ENCODE measurements around the gene COX6A2. TPM values are rescaled to one million over a fixed set of nuclear protein-coding genes. Genes with fewer than 3 reads are reported as not detected.

COX6A2 gene
- total RNA-seq, 1 experiment from 2014 or later, result not detected

DNA sequence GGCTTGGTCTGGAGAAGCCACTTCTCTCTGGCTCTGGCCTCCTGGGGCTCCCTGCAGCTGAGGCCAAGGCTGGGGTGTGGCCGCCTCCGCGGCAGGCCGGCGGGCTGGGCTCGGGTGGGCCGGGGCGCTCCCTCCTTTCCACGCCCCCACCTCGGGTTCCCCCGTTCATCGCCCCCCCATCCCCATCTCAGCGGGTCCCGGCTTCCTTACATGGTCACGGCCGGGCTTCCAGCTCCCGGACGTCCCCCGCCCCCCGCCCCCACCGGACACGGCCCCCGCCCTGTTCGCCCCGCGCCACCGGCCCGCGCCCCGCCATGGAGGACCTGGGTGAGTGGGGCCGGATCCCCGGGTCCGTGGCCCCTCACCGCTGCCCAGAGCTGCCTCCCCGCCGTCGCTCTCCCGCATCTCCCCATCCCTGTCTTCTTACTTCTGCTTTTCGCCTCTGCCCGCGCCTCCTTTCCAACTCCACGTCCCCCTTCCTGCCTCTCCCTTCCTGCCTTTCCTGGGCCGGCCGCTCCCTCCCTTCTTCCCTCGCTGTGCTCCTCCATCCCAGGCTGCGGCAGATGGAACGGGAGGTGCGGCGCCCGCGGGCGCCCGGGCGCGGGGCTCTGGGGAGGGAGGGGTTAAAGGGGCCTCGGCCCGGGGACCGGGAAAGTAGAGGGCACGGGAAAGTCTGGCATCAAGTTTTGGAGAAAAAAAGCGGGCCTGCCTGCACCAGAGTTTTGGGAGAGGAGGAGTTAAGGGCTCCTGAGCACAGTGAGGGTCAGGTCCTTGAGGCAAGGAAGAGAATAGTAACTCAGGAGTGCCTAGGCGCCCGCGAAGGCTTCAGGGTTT, 43.9 kb upstream of the COX6A2 start, which contains the start of gene TGFB1I1:
TSS of gene TGFB1I1 (plus strand) at position 278 of the 834 bp plus-strand sequence. CDS start at position 315, 37 bp downstream.
- peaks cover 13% of the 10 kb centered on the region; the same call in 1 of the 2 replicates for H3K4me1 ChIP-seq (replicated peaks; ENCODE audit: insufficient read depth)
- H2AFZ ChIP-seq, result peak within 1 kb of the TSS; percentile 83
- H3K27ac ChIP-seq, result no peak within 1 kb of the TSS
- POLR2A ChIA-PET (ENCODE audit: unreplicated experiment), result interaction anchor here (0.6 to 0.7 kb wide), 3 partner anchors 13 to 532 kb away, joined by 3 to 9 read pairs (median 8); no protein-coding TSS in a partner anchor
- H3K9me3 ChIP-seq (ENCODE audit: insufficient read depth, low read depth), result no peaks in the 10 kb centered on the region
- H3K27me3 ChIP-seq (ENCODE audit: insufficient read depth, low read depth), result no peaks in the 10 kb centered on the region
- no peak for DNase-seq
- intact Hi-C loops (cut with micrococcal nuclease; ENCODE audit: unreplicated experiment), result loop anchor here (5.0 kb wide), 1 partner anchor 225 kb away; no protein-coding TSS in a partner anchor
- H3K4me2 ChIP-seq, result peak within 1 kb of the TSS; percentile 96
- no peaks in the 10 kb centered on the region; the same call in 1 of the 2 replicates for H4K20me1 ChIP-seq (ENCODE audit: insufficient read depth)
- peak within 1 kb of the TSS; percentile 60 for H3K4me3 ChIP-seq
- no peaks in the 10 kb centered on the region for H3K9me2 ChIP-seq (ENCODE audit: insufficient read depth)
- no peaks in the 10 kb centered on the region for H3K79me2 ChIP-seq (ENCODE audit: low read depth)
- no peaks in the 10 kb centered on the region for H3K36me3 ChIP-seq (ENCODE audit: low read depth)
- no peak for TF ChIP-seq EZH2 (IDR thresholded peaks at IDR 0.05; ENCODE audit: low read depth)
- no peak for TF ChIP-seq CTCF (conservative IDR thresholded peaks at IDR 0.05)
- CTCF ChIA-PET, result interaction anchor here (0.6 to 1.9 kb wide), 3 partner anchors 12 to 18 kb away, joined by 3 to 10 read pairs (median 4); no protein-coding TSS in a partner anchor
- BruUV-seq (replicated peaks), result no TSS peak
- peaks cover 21% of the 10 kb centered on the region; the same call in 1 of the 2 replicates for H3F3A ChIP-seq (ENCODE audit: insufficient read depth, low read depth)

GRCh38 chr16:31471241-31471874, 43.2 kb upstream of the COX6A2 start:
- H3K4me2 ChIP-seq, result peak overlapping the region; percentile 96
- no peak for DNase-seq
- peaks cover 21% of the 10 kb centered on the region; the same call in 1 of the 2 replicates for H3F3A ChIP-seq (ENCODE audit: insufficient read depth, low read depth)
- peak overlapping the region; percentile 66; the same call in 1 of the 2 replicates for H2AFZ ChIP-seq
- POLR2A ChIA-PET (ENCODE audit: unreplicated experiment), result interaction anchor here (0.6 to 0.7 kb wide), 2 partner anchors 13 to 531 kb away, joined by 3 to 9 read pairs; no protein-coding TSS in a partner anchor
- H3K9me3 ChIP-seq (ENCODE audit: insufficient read depth, low read depth), result no peaks in the 10 kb centered on the region
- no peak overlapping the region for H3K27ac ChIP-seq
- H3K4me3 ChIP-seq, result peak overlapping the region; percentile 60; the same call in 1 of the 2 replicates
- CTCF ChIA-PET, result interaction anchor here (0.7 to 1.9 kb wide), 2 partner anchors 11 to 29 kb away, joined by 3 to 10 read pairs; no protein-coding TSS in a partner anchor
- intact Hi-C loops (cut with micrococcal nuclease; ENCODE audit: unreplicated experiment), result loop anchor here (5.0 kb wide), 1 partner anchor 226 kb away; no protein-coding TSS in a partner anchor
- H3K79me2 ChIP-seq (ENCODE audit: low read depth), result no peaks in the 10 kb centered on the region
- H4K20me1 ChIP-seq (ENCODE audit: insufficient read depth), result no peaks in the 10 kb centered on the region; the same call in 1 of the 2 replicates
- H3K9me2 ChIP-seq (ENCODE audit: insufficient read depth), result no peaks in the 10 kb centered on the region
- TF ChIP-seq CTCF (conservative IDR thresholded peaks at IDR 0.05) (no peak), EZH2 (IDR thresholded peaks at IDR 0.05; ENCODE audit: low read depth) (no peak)
- H3K36me3 ChIP-seq (ENCODE audit: low read depth), result no peaks in the 10 kb centered on the region
- peaks cover 12% of the 10 kb centered on the region; the same call in 1 of the 2 replicates for H3K4me1 ChIP-seq (replicated peaks; ENCODE audit: insufficient read depth)
- no TSS peak for BruUV-seq (replicated peaks)
- no peaks in the 10 kb centered on the region for H3K27me3 ChIP-seq (ENCODE audit: insufficient read depth, low read depth)

- H2AFZ ChIP-seq, result no peak overlapping the region
- no peak overlapping the region for H3K4me2 ChIP-seq
- H4K20me1 ChIP-seq (ENCODE audit: insufficient read depth), result no peaks in the 10 kb centered on the region; the same call in 1 of the 2 replicates
- no peaks in the 10 kb centered on the region for H3K9me2 ChIP-seq (ENCODE audit: insufficient read depth)
- TF ChIP-seq CTCF (conservative IDR thresholded peaks at IDR 0.05) (no peak), EZH2 (IDR thresholded peaks at IDR 0.05; ENCODE audit: low read depth) (no peak)
- peaks cover 21% of the 10 kb centered on the region; the same call in 1 of the 2 replicates for H3F3A ChIP-seq (ENCODE audit: insufficient read depth, low read depth)
- 0 out of 2 replicates have a peak, but pooled peaks cover 5% of the 10 kb centered on the region for H3K4me1 ChIP-seq (replicated peaks; ENCODE audit: insufficient read depth)
- ChIA-PET POLR2A (ENCODE audit: unreplicated experiment) (no interaction called here), CTCF (interaction anchor here (0.7 kb wide), 1 partner anchor 30 kb away, joined by 3 read pairs; no protein-coding TSS in a partner anchor)
- DNase-seq, result no peak
- H3K27ac ChIP-seq, result no peak overlapping the region
- H3K27me3 ChIP-seq (ENCODE audit: insufficient read depth, low read depth), result no peaks in the 10 kb centered on the region
- no peaks in the 10 kb centered on the region for H3K36me3 ChIP-seq (ENCODE audit: low read depth)
- BruUV-seq (replicated peaks), result no TSS peak
- H3K4me3 ChIP-seq, result no peak overlapping the region
- intact Hi-C loops (cut with micrococcal nuclease; ENCODE audit: unreplicated experiment), result loop anchor here (5.0 kb wide), 1 partner anchor 227 kb away; no protein-coding TSS in a partner anchor
- H3K79me2 ChIP-seq (ENCODE audit: low read depth), result no peaks in the 10 kb centered on the region
- no peaks in the 10 kb centered on the region for H3K9me3 ChIP-seq (ENCODE audit: insufficient read depth, low read depth)
These were observed 42.5 kb upstream of the COX6A2 start for GRCh38 chr16:31470615-31471014.
